ENCODE results near the gene TTC7B. TPM values are rescaled to one million over a fixed set of nuclear protein-coding genes. Genes with fewer than 3 reads are reported as not detected.

TTC7B gene
- total RNA-seq, 1 donor from 2014 or later: 5.0 TPM

DNA sequence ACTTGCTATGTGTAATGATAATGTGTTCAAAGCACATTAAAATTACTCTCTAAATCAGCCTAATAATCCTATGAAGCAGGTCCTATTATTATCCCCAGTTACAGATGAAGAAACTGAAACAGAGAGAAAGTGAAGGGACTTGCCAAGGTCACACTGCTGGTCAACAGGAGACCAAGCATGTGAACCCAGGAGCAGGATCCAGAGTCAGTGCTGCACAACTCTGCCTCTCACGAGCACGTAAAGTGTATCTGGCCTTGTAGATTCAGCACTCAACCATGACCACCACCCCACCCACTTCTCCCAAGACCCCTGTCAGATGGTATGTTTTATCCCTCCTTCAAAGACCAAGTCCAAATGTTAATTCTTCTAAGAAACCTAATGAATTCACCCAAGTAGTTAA, 100.7 kb downstream of the TTC7B start:
- intact Hi-C loops (cut with micrococcal nuclease): no loop called here

- intact Hi-C loops (cut with micrococcal nuclease): no loop called here
Observed at GRCh38 chr14:90714811-90715210, 101.4 kb downstream of the TTC7B start.

DNA sequence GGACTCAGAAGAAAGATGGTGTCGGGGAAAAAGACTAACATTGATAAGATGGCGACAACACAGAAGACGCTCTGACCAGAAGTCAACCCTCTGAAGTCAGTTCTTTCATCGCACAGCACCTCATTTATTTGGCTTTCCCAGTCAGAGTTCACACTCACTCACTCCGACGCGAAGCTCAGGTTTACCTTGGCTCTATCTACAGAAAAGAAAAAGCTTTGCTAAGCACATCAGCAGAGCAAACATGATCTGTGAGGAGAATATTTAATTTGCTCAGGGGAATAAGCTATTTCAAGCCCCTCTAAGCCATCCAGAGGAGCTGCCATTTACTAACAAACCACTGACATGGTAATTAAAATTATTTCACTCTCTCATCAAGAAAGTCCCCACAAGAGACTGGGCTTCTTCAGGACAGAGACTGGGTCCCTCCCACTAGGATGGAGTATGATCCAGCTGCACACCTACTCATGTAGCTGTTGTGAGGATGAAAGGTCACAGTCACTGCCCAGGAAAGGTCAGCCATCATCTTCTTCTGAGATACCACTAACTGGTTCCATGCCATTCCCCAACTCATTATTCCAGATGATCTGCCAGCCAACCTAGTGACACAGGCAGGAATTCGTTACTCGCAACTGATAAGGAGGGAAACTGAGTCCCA, 111.4 kb downstream of the TTC7B start:
- intact Hi-C loops (cut with micrococcal nuclease): no loop called here

GRCh38 chr14:90703841-90704737, 112.1 kb downstream of the TTC7B start:
- intact Hi-C loops (cut with micrococcal nuclease): no loop called here

DNA sequence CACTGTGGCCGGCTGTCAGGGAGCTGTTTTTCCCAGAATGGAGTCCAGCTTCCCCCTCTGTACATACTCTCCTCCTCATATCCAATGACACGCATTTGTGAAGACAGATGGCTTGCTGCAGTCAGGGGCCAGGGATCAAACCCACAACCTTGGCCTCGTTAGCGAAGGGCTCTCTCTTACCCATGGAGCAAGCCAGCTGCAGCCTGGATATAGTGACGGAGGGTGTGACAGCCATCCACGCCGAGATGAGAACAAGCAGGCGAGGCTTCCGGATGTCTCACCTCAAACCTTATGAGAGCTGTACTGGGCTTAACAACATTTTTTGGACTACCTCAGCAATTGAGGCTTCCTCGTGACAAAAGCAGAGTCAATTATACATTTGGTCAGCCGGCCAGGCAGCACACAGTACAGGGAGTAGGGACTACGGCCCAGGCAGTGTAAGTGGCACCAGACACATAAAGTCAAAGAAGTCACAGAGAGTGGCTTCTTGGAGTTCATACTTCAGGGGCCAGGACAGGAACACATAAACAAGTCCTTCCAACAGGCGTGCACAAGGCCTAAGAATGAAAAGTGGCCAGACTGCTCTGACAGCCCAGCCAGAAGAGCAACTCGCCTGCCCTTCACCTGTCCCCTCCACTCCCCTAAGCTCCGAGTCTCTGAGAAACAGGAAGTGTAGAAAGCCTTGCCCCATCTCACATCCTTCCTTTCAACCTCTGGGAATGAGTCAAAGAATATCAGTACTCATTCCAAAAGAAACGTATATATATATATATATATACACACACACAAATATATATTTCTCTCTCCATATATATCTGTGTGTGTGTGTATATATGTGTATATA, 115.1 kb downstream of the TTC7B start:
- intact Hi-C loops (cut with micrococcal nuclease): no loop called here

DNA sequence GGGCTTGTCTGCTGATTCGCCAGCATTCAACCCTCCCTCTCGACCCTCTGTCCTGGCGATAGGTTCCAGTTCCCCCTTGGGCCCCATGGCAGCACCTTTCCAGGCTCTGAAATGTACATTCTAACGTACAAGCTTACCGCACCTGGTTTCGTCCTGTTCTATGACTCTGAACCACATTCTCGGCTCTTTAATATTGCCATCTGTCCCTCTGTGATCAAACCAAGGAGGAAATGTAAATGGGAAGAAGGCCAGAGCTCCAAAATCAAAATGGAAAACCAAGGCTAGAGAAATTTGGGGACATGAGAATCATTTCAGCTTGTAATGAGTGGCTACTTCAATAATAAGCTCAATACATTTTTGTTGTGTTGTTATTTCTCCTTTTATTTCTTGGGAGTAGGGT, 117.2 kb downstream of the TTC7B start:
- intact Hi-C loops (cut with micrococcal nuclease): loop anchor here (10.0 kb wide), 1 partner anchor 394 kb away; no protein-coding TSS in a partner anchor

DNA sequence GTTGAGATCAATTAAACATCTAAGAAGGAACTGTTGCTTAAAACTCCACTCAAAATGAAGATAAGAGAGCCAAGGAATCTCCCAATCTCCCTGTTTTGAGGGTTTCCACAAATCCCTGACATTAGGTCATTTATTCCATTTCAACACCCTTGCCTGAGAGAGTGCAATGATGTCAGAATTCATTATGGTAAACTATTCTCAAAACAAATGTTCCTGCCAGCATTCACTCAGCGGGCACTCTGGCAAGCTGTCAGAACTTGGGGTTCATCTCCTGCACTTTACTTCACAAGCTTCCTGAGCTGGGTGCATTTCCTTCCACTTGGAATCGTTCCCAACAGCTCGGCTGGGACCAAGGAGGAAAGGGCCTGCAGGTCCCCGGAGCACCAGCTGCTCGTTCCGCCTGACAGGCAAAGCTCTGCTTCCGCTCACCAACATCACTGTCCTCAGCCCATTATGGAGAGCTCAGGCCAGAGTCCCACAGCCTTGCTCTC, 117.8 kb downstream of the TTC7B start:
- intact Hi-C loops (cut with micrococcal nuclease): loop anchor here (10.0 kb wide), 1 partner anchor 394 kb away; no protein-coding TSS in a partner anchor

- intact Hi-C loops (cut with micrococcal nuclease): loop anchor here (2.0 to 10.0 kb wide), 2 partner anchors 299 to 393 kb away; no protein-coding TSS in a partner anchor
Observed at GRCh38 chr14:90697577-90698206, 118.5 kb downstream of the TTC7B start.

DNA sequence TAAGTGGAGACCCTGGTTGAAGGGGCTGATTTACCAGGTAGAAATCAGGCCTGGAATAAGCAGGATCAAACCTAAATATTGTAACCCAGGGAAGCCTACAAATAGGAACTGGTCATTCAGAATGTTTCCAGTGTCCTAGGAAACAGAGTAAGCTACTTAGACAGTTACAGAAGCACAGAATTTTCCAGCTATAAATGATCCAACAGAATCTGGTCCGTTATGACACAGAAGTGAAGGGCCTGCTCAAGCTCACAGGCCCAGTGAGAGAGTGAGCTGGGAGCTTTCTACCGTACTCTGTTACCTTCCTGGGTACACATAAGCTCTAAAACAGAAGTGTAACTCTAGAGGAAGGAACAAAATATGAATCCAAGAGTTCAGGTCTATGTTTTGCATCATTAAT, 119.1 kb downstream of the TTC7B start:
- intact Hi-C loops (cut with micrococcal nuclease): loop anchor here (2.0 to 10.0 kb wide), 2 partner anchors 298 to 392 kb away; no protein-coding TSS in a partner anchor

DNA sequence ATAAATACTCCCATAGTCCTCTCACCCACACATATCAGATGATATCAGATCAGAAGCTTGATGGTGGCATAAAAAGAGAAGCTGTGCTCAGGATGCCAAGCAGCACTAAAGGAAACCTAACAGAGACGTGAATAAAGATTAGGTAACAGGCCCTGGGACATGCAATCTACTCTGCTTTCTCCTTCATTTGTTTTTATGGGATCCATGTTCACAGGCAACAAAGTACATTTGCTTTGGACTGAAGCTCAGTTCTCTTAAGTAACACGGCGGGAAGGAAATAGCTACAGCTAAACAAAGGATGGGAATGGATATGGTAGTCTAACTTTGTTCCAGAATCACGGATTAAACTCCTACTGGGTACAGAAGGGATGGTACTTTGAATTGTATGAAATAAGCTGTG, 119.5 kb downstream of the TTC7B start:
- intact Hi-C loops (cut with micrococcal nuclease): loop anchor here (2.0 to 10.0 kb wide), 2 partner anchors 298 to 392 kb away; no protein-coding TSS in a partner anchor

- intact Hi-C loops (cut with micrococcal nuclease): loop anchor here (2.0 to 10.0 kb wide), 2 partner anchors 297 to 391 kb away; no protein-coding TSS in a partner anchor
Observed at GRCh38 chr14:90695997-90696660, 120.1 kb downstream of the TTC7B start.

- intact Hi-C loops (cut with micrococcal nuclease): loop anchor here (10.0 kb wide), 1 partner anchor 389 kb away; no protein-coding TSS in a partner anchor
Observed at GRCh38 chr14:90693413-90693812, 122.8 kb downstream of the TTC7B start.

DNA sequence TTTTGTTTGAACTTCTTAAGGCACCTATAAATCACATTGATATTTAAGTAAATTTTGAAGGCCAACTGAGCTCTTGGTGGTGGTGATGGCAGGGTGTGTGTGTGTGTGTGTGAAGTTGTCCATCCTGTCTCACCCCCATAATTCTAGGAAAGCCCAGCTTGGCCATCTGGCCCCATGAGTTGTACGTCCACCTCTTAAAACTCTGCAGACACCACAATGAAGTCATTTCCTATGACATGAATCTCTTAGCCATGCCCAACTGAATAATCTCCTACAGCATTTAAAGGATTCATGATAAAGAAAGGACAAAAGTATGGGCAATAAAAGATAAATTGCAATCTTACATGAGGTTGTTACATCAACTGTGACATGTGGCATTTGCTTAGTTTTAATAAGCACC, 123.4 kb downstream of the TTC7B start:
- intact Hi-C loops (cut with micrococcal nuclease): loop anchor here (10.0 kb wide), 1 partner anchor 388 kb away; no protein-coding TSS in a partner anchor

GRCh38 chr14:90692061-90692460, 124.2 kb downstream of the TTC7B start:
- intact Hi-C loops (cut with micrococcal nuclease): loop anchor here (10.0 kb wide), 1 partner anchor 387 kb away; no protein-coding TSS in a partner anchor

- intact Hi-C loops (cut with micrococcal nuclease): loop anchor here (10.0 kb wide), 1 partner anchor 387 kb away; no protein-coding TSS in a partner anchor
Observed at GRCh38 chr14:90691627-90692026, 124.6 kb downstream of the TTC7B start.

DNA sequence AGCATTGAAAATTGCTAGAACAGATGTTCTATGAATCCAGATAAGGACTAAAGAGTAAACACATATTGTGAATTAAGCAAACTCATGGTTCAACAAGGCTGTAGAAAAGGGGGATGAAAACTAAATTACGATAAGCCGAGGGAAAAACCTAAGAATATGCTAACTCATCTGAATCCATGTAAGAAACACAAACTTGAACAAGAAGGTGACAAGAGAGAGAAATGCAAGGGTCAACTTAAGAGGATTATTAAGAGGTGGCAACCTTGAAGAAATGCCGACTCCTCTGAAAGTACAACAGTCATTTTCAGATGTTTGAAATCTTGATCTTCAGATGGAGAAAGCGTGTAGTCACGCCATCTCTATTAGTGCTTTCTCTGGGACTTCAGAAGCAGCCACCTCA, 128.6 kb downstream of the TTC7B start:
- intact Hi-C loops (cut with micrococcal nuclease): no loop called here

- intact Hi-C loops (cut with micrococcal nuclease): no loop called here
Observed at GRCh38 chr14:90682615-90683014, 133.6 kb downstream of the TTC7B start.

DNA sequence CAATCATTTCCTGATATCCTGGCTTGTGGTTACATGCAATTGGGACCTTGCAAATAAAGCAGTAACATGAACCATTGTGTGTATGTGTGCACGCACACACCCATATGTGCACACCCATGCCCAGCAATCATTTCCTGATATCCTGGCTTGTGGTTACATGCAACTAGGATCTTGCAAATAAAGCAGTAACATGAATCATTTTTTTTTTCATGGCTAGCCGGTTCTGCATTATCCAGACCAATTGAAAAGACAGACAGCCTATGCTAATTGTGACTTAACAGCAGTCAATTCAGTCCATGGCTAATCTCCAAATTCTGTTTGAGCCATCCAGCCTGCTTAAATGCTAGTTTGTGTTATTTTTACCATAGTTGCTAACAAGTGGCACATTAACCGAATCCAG, 134.3 kb downstream of the TTC7B start:
- intact Hi-C loops (cut with micrococcal nuclease): no loop called here

DNA sequence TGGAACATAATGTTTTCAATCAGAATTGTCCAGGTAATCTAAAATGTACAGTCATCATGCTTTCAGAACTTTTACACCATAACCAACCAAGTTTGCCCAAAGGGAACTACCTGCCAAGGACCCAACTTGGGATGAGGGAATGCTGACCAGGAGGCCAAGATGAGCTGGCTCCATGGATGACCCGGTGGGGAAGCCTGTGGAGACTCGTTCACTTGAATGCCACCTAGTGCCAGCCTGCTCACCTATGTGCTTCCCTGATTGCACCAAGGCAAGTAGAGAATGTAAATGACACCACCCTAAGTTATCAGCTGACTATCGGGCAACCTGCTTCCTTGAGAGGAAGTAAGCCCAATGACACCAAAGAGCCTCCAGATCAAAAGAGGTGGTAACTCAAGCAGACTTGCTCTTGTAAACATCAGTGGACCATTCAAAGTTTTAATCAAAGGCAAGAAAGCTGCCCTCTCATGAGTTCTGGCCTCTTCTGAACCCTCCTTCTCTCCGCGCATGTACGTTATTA, 137.3 kb downstream of the TTC7B start:
- intact Hi-C loops (cut with micrococcal nuclease): no loop called here
